D721Med (cell line): ENCODE measurements around the gene SCN9A.
"Not testable (repeated sequence)": the region's sequence is repeated elsewhere in the genome, so short reads cannot be mapped to it uniquely, and the experiment has no call there.

Experiments used
- DNase-seq: peaks from one replicate; pipeline ENCODE4 v3.0.0; 2011; ENCODE audit warnings: low spot score; ENCODE audit not compliant: insufficient read length
- FAIRE-seq: peaks from 2 replicates; lab custom pipeline; 2011; peaks lifted over from hg19 to GRCh38; lab: Jason Lieb, UNC
- CTCF ChIP-seq: IDR thresholded peaks from 2 replicates; pipeline ENCODE4 v1.5.1; 2012; ENCODE audit warnings: mild to moderate bottlenecking, control low read depth; ENCODE audit not compliant: insufficient read depth; ENCODE audit errors: missing control alignments

The SCN9A gene

GRCh38 chr2:166321076-166321475 lies 54.7 kb downstream of the SCN9A start:
- FAIRE-seq: no peak
- DNase-seq: no peak
- no peak for TF ChIP-seq CTCF

GRCh38 chr2:166314022-166314759 lies 61.6 kb downstream of the SCN9A start:
- FAIRE-seq (no peak), DNase-seq (no peak)
- TF ChIP-seq CTCF: no peak

GRCh38 chr2:166312863-166313262 lies 62.9 kb downstream of the SCN9A start:
- not testable (repeated sequence) for FAIRE-seq, DNase-seq

GRCh38 chr2:166307326-166307725 lies 68.4 kb downstream of the SCN9A start:
- TF ChIP-seq CTCF: no peak
- DNase-seq: no peak
- FAIRE-seq: no peak

GRCh38 chr2:166304656-166305055 lies 71.1 kb downstream of the SCN9A start:
- no peak for TF ChIP-seq CTCF
- FAIRE-seq: no peak

GRCh38 chr2:166302036-166302435 lies 73.7 kb downstream of the SCN9A start:
- no peak for DNase-seq
- TF ChIP-seq CTCF: no peak
- FAIRE-seq: no peak

More at GRCh38 chr2:166304656-166305055, 71.1 kb downstream of the SCN9A start:
- no peak for DNase-seq

GRCh38 chr2:166297951-166298350 lies 77.8 kb downstream of the SCN9A start:
- DNase-seq (no peak), FAIRE-seq (no peak)
- TF ChIP-seq CTCF: no peak
